ENCODE measurements around the gene CNTRL. TPM values are rescaled to one million over a fixed set of nuclear protein-coding genes. Genes with fewer than 3 reads are reported as not detected.

The CNTRL gene
- total and polyA plus RNA-seq, 2 donors (not counting 1 experiment from before 2014, with no cell fraction given), result 40.0 to 146 TPM

DNA sequence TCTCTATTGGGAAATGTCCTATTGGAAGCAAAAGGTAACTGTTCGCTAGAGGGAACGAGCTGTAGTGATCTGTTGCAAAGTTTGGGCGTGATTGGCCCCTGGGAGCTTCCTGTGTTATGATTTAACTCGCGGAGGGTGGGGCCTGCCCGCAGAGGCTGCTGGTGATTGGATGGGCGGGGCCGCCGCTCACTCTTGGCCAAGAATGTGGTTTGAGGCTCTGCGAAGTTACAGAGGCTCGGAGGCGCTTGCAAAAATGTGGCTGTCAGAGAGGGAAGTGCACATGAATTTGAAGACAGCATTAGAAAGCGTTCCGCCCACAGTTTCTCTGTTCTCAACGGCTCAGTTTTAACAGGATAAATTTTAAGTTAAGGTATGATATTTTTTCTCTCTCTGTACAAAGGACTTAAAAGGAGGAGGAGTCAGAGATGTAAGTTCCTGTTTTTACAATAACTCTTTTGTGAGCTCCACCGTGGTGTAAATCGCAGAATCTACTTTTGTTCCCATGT lies 46.9 kb downstream of the CNTRL start:
- peak overlapping the region; percentile 52 to 75 for H3K27ac ChIP-seq (ENCODE audit: low read length in 2 of 2)
- ATAC-seq (ENCODE audit: low read depth) (peak; percentile 100), DNase-seq (peak; percentile 95)
- H3K9me3 ChIP-seq (ENCODE audit: control extremely low read depth in 1 of 3, control insufficient read depth in 2 of 3, insufficient read depth in 1 of 3, low read length in 2 of 3), result no peaks in the 10 kb centered on the region
- H3K9ac ChIP-seq (ENCODE audit: low read length), result peak overlapping the region; percentile 72
- POLR2A ChIA-PET, result interaction anchor here (0.8 to 1.4 kb wide), 5 partner anchors 12 to 253 kb away, joined by 3 to 5 read pairs (median 4); partner anchors contain the start of genes CNTRL and RAB14
- intact Hi-C loops (cut with micrococcal nuclease), result loop anchor here (1.0 to 5.0 kb wide), 8 partner anchors 22 to 279 kb away; partner anchors contain the start of genes CNTRL, PSMD5 and RAB14
- TF ChIP-seq CTCF (IDR thresholded peaks at IDR 0.05), result peak; percentile 28
- TF ChIP-seq EZH2 (IDR thresholded peaks at IDR 0.05; ENCODE audit: borderline replicate concordance, insufficient read depth, low read depth, low read length, poor library complexity, severe bottlenecking), result no peak
- peaks cover 11 to 19% of the 10 kb centered on the region in 2 donors for H3K4me1 ChIP-seq (ENCODE audit: control insufficient read depth in 2 of 2, insufficient read depth in 2 of 2, low read length in 2 of 2)
- peaks cover 42% of the 10 kb centered on the region for H3K4me1 Mint-ChIP-seq
- H3K36me3 ChIP-seq (replicated peaks in 1 of 2; ENCODE audit: control extremely low read depth in 1 of 2, control insufficient read depth in 1 of 2, extremely low read depth in 1 of 2, insufficient read depth in 2 of 2, low read length in 1 of 2), result peaks cover 5 to 19% of the 10 kb centered on the region in 2 experiments
- WGBS (ENCODE audit: insufficient coverage), result under 1% methylated on average over 15 of the region's 17 CpGs
- H3K27ac Mint-ChIP-seq, result peak overlapping the region; percentile 90
- H2AFZ ChIP-seq (ENCODE audit: insufficient read depth, low read depth, low read length, poor library complexity, severe bottlenecking), result peak overlapping the region; percentile 70
- H3K4me3 Mint-ChIP-seq, result peak overlapping the region; percentile 86
- H4K20me1 ChIP-seq (ENCODE audit: control insufficient read depth, insufficient read depth, low read length, poor library complexity, severe bottlenecking), result no peaks in the 10 kb centered on the region
- peak overlapping the region; percentile 73 for H3K4me2 ChIP-seq (replicated peaks; ENCODE audit: low read depth, low read length, poor library complexity, severe bottlenecking)
- CTCF ChIA-PET, result interaction anchor here (0.9 to 2.7 kb wide), 12 partner anchors 10 to 366 kb away, joined by 3 to 13 read pairs (median 6); no protein-coding TSS in a partner anchor
- H3K4me3 ChIP-seq (ENCODE audit: control extremely low read depth in 1 of 5, extremely low read depth in 1 of 5, insufficient read depth in 1 of 5, low read depth in 2 of 5, low read length in 4 of 5), result peak overlapping the region; percentile 44 to 78 (median 65)
- H3K27me3 ChIP-seq (replicated peaks in 1 of 4; ENCODE audit: control extremely low read depth in 1 of 4, control insufficient read depth in 3 of 4, insufficient read depth in 4 of 4, low read length in 3 of 4), result no peaks in the 10 kb centered on the region
- no peaks in the 10 kb centered on the region for H3K27me3 Mint-ChIP-seq
- no peaks in the 10 kb centered on the region for H3K9me3 Mint-ChIP-seq (ENCODE audit: insufficient read depth)
- H3K79me2 ChIP-seq (ENCODE audit: control insufficient read depth, insufficient read depth, low read length), result peaks cover 45% of the 10 kb centered on the region
